HepG2 (cell line): Measurements from ENCODE around the gene APPBP2. TPM values are rescaled to one million over a fixed set of nuclear protein-coding genes. Genes with fewer than 3 reads are reported as not detected.

Experiments
- FOXA1 ChIP-seq, 2 experiments: fragments of 450-650 bp in 1 of 2; sonication (generic) in 1 of 2; formaldehyde crosslinking in 1 of 2; IDR thresholded peaks; 2 replicates each; pipeline versions ENCODE4 v1.4.0 to v1.6.1; 2016 to 2020; ENCODE audit warnings: missing genetic modification reagents in 1 of 2
- IRX3 ChIP-seq: sonication (generic); formaldehyde crosslinking; IDR thresholded peaks from 2 replicates; pipeline ENCODE4 v1.8.1; 2023; ENCODE audit warnings: mild to moderate bottlenecking, low read depth, missing genetic modification reagents, borderline replicate concordance
- NONO ChIP-seq, 2 experiments: fragments of 450-650 bp in 1 of 2; sonication (generic) in 1 of 2; formaldehyde crosslinking in 1 of 2; IDR thresholded peaks in 1 of 2; conservative IDR thresholded peaks in 1 of 2; 2 replicates each; pipeline versions ENCODE4 v1.6.1 to v1.8.0; 2017 to 2022; ENCODE audit warnings: mild to moderate bottlenecking in 1 of 2, missing genetic modification reagents in 1 of 2, moderate library complexity in 1 of 2
- SIX1 ChIP-seq: sonication (generic); formaldehyde crosslinking; IDR thresholded peaks from 2 replicates; pipeline ENCODE4 v1.4.0; 2020; ENCODE audit warnings: missing genetic modification reagents, borderline replicate concordance
- SNAPC2 ChIP-seq: sonication (generic); formaldehyde crosslinking; IDR thresholded peaks from 2 replicates; pipeline ENCODE4 v1.8.1; 2022; ENCODE audit warnings: mild to moderate bottlenecking, missing genetic modification reagents
- THAP11 ChIP-seq: IDR thresholded peaks from 2 replicates; pipeline ENCODE4 v1.6.1; 2016; ENCODE audit warnings: missing biosample characterization, missing genetic modification reagents
- ZMYM4 ChIP-seq: sonication (generic); formaldehyde crosslinking; IDR thresholded peaks from 2 replicates; pipeline ENCODE4 v1.8.1; 2023; ENCODE audit warnings: mild to moderate bottlenecking, missing genetic modification reagents
- ZNF143 ChIP-seq: sonication (generic); formaldehyde crosslinking; IDR thresholded peaks from 2 replicates; pipeline ENCODE4 v1.4.0; 2020; ENCODE audit warnings: missing genetic modification reagents
- ZNF33B ChIP-seq: sonication (generic); formaldehyde crosslinking; IDR thresholded peaks from 2 replicates; pipeline ENCODE4 v1.5.1; 2020; ENCODE audit warnings: mild to moderate bottlenecking, missing genetic modification reagents
- ZNF883 ChIP-seq: sonication (generic); formaldehyde crosslinking; IDR thresholded peaks from 2 replicates; pipeline ENCODE4 v1.5.1; 2020; ENCODE audit warnings: mild to moderate bottlenecking, missing genetic modification reagents; ENCODE audit errors: not compliant biosample characterization
- ZSCAN25 ChIP-seq: sonication (generic); formaldehyde crosslinking; IDR thresholded peaks from 2 replicates; pipeline ENCODE4 v1.8.0; 2022; ENCODE audit warnings: mild to moderate bottlenecking, missing genetic modification reagents
- ZSCAN9 ChIP-seq: IDR thresholded peaks from 2 replicates; pipeline ENCODE4 v1.6.1; 2016; ENCODE audit warnings: borderline replicate concordance
- polyA plus RNA-seq, 8 experiments: library from polyadenylated mRNA; depleted of rRNA in 3 of 8; stranded (reverse) in 7 of 8; unstranded in 1 of 8; fragments of >200 nt; fragmentation: Illumina TruSeq in 4 of 8; extraction: Trizol in 4 of 8; gene quantifications; 2 replicates each; pipeline versions ENCODE4 v1.2.1 to v1.2.3, GENCODE V29; 2011 to 2016; ENCODE audit warnings: low read depth in 4 of 8, missing spikeins in 1 of 8, mixed read lengths in 1 of 8; ENCODE audit not compliant: insufficient read depth in 1 of 8
- total RNA-seq, 5 experiments: library from RNA; depleted of rRNA; stranded (reverse); fragments of >200 nt; fragmentation: Illumina TruSeq; extraction: Trizol; gene quantifications; 2 replicates each; pipeline ENCODE4 v1.2.3, GENCODE V29; 2016; ENCODE audit warnings: low read depth in 1 of 5
- TF ChIP-seq, protein P1 (sequence below): sonication (generic); formaldehyde crosslinking; IDR thresholded peaks from 2 replicates; pipeline ENCODE4 v1.5.0; 2020; ENCODE audit warnings: missing genetic modification reagents
- TF ChIP-seq, protein P2 (sequence below): sonication (generic); formaldehyde crosslinking; IDR thresholded peaks from 2 replicates; pipeline ENCODE4 v1.8.0; 2022; ENCODE audit warnings: mild to moderate bottlenecking, missing genetic modification reagents; ENCODE audit not compliant: insufficient replicate concordance
- TF ChIP-seq, protein P3 (sequence below): sonication (generic); formaldehyde crosslinking; IDR thresholded peaks from 2 replicates; pipeline ENCODE4 v1.5.1; 2020; ENCODE audit warnings: mild to moderate bottlenecking, missing genetic modification reagents, borderline replicate concordance
- TF ChIP-seq, protein P4 (sequence below), 2 experiments: sonication (generic) in 1 of 2; formaldehyde crosslinking in 1 of 2; IDR thresholded peaks; 2 replicates each; pipeline versions ENCODE4 v1.5.1 to v1.6.1; 2011 to 2020; ENCODE audit warnings: borderline replicate concordance in 1 of 2, low read depth in 1 of 2, low read length in 1 of 2, mild to moderate bottlenecking in 1 of 2, missing genetic modification reagents in 1 of 2, moderate library complexity in 1 of 2

Gene APPBP2
- total and polyA plus RNA-seq, 2 of the 13 experiments (the other 11 are each of a cell fraction or from before 2014, with no cell fraction given) = 17.5 to 45.8 TPM

DNA sequence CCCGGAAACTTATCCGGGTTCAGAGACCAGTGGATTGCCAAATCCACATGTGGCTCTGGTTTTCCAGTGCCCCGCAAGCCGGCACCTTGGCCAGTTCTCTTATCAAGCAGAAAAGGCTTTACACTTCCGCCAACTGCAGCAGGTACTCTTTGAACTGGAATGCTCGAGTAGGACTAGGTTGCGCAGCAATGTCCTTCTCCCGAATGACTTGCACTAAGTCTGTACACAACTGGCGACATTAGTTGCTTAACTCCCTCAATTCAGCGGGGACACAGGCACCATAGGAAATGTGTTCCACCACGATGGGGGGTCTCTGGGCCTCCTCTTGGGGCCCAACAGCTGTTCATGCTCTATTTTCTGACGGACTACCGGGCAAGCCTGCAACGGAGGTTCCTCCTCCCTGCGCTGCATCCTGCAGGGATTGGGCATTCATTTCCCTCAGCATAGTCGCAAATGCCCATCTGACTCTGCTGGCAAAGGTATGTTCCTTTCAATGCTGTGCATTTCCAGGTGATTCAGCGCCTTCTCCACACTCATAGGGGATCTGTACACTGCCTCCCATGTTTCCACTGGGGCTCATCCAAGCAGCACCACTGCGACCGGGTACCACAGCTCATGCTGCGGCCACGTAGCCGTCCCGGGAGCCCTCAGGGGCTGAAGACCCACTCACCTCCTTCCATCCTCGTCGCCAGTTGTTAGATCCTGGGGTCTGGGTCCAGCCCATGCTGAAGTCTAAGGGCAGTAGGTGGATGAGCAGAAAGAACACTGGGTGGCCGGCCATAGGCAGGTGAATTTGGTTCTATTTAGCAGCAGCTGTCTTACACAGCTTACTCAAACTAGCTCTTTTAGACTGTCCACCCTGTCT, 34.2 kb upstream of the APPBP2 start (continued):
- TF ChIP-seq ZSCAN9 (CRISPR knock-in tag) = peak; percentile 43; the same call in 1 of the 2 replicates
- peak; percentile 73 for TF ChIP-seq ZNF883
- peak; percentile 54; the same call in 1 of the 2 replicates for TF ChIP-seq SIX1
- no peak for TF ChIP-seq NONO (IDR thresholded peaks at IDR 0.05)
- peak; percentile 18; the same call in 1 of the 2 replicates for TF ChIP-seq NONO (CRISPR knock-in tag; conservative IDR thresholded peaks at IDR 0.05)
- TF ChIP-seq ZNF143 = 0 out of 2 replicates have a peak, but pooled peaks have one; percentile 16
- 0 out of 2 replicates have a peak, but pooled peaks have one; percentile 70 for TF ChIP-seq ZSCAN25
- TF ChIP-seq, protein P1, sequence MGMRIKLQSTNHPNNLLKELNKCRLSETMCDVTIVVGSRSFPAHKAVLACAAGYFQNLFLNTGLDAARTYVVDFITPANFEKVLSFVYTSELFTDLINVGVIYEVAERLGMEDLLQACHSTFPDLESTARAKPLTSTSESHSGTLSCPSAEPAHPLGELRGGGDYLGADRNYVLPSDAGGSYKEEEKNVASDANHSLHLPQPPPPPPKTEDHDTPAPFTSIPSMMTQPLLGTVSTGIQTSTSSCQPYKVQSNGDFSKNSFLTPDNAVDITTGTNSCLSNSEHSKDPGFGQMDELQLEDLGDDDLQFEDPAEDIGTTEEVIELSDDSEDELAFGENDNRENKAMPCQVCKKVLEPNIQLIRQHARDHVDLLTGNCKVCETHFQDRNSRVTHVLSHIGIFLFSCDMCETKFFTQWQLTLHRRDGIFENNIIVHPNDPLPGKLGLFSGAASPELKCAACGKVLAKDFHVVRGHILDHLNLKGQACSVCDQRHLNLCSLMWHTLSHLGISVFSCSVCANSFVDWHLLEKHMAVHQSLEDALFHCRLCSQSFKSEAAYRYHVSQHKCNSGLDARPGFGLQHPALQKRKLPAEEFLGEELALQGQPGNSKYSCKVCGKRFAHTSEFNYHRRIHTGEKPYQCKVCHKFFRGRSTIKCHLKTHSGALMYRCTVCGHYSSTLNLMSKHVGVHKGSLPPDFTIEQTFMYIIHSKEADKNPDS (CRISPR knock-in tag) = peak; percentile 89
- no peak for TF ChIP-seq FOXA1 (IDR thresholded peaks at IDR 0.05)
- no peak; the same call in 1 of the 2 replicates for TF ChIP-seq FOXA1 (CRISPR knock-in tag; IDR thresholded peaks at IDR 0.05)
- peak; percentile 81 for TF ChIP-seq ZMYM4 (CRISPR knock-in tag)
- TF ChIP-seq, protein P2, sequence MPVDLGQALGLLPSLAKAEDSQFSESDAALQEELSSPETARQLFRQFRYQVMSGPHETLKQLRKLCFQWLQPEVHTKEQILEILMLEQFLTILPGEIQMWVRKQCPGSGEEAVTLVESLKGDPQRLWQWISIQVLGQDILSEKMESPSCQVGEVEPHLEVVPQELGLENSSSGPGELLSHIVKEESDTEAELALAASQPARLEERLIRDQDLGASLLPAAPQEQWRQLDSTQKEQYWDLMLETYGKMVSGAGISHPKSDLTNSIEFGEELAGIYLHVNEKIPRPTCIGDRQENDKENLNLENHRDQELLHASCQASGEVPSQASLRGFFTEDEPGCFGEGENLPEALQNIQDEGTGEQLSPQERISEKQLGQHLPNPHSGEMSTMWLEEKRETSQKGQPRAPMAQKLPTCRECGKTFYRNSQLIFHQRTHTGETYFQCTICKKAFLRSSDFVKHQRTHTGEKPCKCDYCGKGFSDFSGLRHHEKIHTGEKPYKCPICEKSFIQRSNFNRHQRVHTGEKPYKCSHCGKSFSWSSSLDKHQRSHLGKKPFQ = no peak
- TF ChIP-seq THAP11 (CRISPR knock-in tag) = peak; percentile 73; the same call in 1 of the 2 replicates
- TF ChIP-seq, protein P3, sequence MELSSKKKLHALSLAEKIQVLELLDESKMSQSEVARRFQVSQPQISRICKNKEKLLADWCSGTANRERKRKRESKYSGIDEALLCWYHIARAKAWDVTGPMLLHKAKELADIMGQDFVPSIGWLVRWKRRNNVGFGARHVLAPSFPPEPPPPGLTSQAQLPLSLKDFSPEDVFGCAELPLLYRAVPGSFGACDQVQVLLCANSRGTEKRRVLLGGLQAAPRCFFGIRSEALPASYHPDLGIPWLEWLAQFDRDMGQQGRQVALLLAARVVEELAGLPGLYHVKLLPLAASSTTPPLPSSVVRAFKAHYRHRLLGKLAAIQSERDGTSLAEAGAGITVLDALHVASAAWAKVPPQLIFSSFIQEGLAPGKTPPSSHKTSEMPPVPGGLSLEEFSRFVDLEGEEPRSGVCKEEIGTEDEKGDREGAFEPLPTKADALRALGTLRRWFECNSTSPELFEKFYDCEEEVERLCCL (CRISPR knock-in tag) = no peak
- TF ChIP-seq, protein P4, sequence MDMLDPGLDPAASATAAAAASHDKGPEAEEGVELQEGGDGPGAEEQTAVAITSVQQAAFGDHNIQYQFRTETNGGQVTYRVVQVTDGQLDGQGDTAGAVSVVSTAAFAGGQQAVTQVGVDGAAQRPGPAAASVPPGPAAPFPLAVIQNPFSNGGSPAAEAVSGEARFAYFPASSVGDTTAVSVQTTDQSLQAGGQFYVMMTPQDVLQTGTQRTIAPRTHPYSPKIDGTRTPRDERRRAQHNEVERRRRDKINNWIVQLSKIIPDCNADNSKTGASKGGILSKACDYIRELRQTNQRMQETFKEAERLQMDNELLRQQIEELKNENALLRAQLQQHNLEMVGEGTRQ (IDR thresholded peaks at IDR 0.05; ENCODE audit: low read depth, low read length) = no peak
- TF ChIP-seq, protein P4 (CRISPR knock-in tag; IDR thresholded peaks at IDR 0.05; ENCODE audit: borderline replicate concordance) = no peak
- TF ChIP-seq IRX3 (CRISPR knock-in tag) = peak; percentile 32; the same call in 1 of the 2 replicates
- TF ChIP-seq ZNF33B (CRISPR knock-in tag) = peak; percentile 89
- TF ChIP-seq SNAPC2 (CRISPR knock-in tag) = peak; percentile 29; the same call in 1 of the 2 replicates
